GM21786 (cell line): ENCODE results near the gene SLIT1.
"Not testable (repeated sequence)": the region's sequence is repeated elsewhere in the genome, so short reads cannot be mapped to it uniquely, and the experiment has no call there.

Experiments
- ATAC-seq: cut with Tn5 transposase; IDR thresholded peaks from one replicate; pipeline ENCODE4 v1.9.1; 2021; ENCODE audit not compliant: unreplicated experiment

Gene SLIT1

DNA sequence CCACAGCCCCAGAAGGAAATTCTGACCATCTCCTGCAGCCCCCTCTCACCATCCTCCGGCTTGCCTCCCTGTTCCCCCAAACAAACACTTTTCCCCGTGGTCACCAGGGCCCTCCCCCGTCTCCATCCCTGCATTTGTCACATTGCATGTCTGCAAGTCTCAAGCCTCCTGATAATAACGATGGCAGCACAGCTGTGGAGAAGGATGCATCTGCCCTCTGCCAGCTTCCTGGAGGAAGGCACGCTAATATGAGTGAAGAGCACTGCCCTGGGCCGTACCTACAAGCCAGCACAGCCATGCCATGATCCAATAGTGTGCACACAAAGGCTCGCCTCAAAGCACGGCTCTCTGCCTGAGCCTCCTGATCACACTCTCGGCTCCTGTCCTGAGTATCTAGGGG, 98.5 kb downstream of the SLIT1 start:
- no peak for ATAC-seq

- no peak for ATAC-seq
These were observed 99.2 kb downstream of the SLIT1 start for GRCh38 chr10:97086530-97086929.

DNA sequence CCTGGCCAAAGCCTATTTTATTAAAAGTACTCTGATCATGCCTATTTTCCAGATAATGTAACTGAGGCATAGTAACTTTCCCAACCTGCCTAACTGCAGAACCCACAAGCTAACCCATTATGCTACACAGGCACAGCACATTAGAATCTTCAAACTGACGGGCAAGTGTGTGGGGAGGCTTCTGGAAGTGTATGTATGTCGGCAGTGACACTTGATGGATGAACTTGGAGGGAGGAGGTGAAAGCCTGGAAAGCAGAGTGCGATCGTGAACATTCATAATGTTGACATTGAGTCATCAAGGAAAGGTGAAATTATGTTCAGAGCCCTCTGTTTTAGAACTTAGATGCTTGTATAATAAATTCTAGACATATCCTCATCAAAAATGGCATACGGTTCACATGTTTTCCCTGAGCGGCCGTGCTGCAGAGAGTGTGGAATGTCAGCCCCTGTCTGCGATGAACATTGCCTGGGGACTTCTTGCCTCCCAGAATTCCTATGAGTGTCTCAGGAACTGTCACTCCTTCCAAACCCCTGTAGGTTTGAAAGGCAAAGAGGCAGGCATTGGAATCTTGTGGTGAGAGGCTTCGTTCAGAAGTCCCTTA, 102.4 kb downstream of the SLIT1 start:
- no peak for ATAC-seq

- not testable (repeated sequence) for ATAC-seq
These were observed 103.2 kb downstream of the SLIT1 start for GRCh38 chr10:97082575-97082974.

GRCh38 chr10:97081621-97082235, 104.0 kb downstream of the SLIT1 start:
- ATAC-seq: no peak

- no peak for ATAC-seq
These were observed 105.5 kb downstream of the SLIT1 start for GRCh38 chr10:97080051-97080776.

DNA sequence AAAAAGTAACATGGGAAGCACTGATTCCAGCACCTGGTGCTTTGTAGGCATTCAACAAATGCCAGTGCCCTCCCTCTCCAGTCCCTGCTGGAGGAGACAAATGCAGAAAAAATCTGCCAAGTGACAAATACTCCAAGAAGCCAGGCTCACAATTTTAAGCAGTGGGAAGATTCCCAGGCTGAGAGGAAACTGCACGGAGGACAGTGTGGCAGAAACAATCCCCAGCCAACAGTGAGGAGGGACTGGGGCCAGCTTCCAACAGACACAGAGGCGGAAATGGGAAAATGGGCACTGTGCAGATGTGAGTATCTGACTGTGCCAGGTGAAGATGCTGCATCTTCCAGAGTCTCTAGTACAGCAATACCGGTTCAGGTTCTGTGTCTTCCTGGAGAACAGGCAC, 106.3 kb downstream of the SLIT1 start:
- no peak for ATAC-seq

GRCh38 chr10:97078938-97079445, 106.8 kb downstream of the SLIT1 start:
- no peak for ATAC-seq

DNA sequence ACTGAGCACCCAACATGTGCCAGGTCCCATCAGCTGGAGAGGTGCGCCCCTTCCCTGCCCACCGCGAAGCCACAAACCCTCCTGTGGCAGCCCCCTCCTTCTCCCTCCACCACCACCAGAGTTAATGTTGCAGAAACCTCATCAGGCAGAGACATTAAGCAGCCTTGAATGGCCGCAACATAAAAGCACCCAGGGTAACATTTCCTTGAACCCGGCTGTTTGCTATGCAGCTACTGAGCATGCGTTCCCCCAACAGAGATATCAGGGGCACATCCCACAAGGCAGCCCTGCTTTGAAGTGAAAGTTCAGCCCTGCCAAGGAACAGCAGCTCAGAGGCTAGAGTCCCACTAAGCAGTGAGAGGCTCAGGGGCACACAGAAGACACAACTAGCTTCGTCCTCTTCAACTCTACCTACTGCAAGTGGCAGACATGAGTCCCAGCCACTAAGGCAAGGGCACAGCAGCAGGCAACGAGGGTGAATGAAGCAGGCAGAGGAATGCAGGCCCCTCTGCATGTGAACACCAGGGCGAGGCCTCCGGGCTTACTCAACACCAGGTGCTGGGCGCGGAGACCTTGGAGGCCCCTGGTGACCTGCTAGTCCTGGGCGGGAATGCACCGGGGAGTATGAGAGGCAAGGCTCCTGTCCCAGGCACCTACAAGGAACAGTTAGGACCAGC, 107.4 kb downstream of the SLIT1 start:
- no peak for ATAC-seq

DNA sequence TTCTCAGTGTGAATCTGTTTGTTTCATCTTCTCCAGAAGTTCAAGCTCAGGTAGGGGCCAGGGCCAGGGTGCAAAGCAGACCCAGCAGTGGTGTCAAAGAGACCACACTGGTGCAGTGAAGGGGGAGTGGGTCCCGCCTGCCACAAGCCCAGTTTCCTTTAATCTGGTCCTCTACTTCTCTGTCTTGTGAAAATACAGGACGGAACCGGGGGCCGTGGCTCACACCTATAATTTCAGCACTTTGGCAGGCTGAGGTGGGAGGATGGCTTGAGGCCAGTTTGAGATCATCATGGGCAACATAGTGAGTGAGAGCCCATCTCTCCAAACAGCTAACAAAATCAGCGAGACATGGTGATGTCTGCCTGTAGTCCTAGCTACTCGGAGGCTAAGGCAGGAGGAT, 109.0 kb downstream of the SLIT1 start:
- no peak for ATAC-seq

DNA sequence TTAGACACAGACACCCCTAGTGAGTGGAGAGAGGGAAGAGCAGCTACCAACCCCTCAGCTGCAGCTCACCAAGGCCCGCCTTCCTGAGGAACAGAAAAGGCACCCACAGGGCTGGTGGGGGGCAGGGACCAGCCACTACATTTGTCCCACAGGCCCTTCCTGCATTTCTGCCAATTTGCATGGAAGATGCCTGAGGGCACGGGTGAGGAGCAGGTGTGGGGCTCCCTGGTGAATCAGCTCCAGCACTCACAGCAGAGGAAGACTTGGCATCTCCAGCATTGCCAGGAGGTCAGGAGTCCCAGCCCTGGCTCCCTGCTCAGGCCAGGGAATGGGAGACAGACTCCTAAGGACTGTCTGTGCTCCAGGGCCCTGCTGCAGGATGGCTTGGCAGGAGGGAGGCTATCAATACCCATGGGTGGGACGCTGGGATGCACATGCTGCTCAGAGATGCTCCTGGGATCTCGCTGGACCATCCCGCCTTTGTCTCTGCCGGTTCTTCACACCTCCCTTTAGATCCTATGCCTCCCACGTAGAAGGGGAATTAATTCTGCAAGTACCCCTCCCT, 109.7 kb downstream of the SLIT1 start:
- ATAC-seq: no peak

- no peak for ATAC-seq
These were observed 110.3 kb downstream of the SLIT1 start for GRCh38 chr10:97075421-97075820.

- no peak for ATAC-seq
These were observed 111.3 kb downstream of the SLIT1 start for GRCh38 chr10:97074256-97075145.

DNA sequence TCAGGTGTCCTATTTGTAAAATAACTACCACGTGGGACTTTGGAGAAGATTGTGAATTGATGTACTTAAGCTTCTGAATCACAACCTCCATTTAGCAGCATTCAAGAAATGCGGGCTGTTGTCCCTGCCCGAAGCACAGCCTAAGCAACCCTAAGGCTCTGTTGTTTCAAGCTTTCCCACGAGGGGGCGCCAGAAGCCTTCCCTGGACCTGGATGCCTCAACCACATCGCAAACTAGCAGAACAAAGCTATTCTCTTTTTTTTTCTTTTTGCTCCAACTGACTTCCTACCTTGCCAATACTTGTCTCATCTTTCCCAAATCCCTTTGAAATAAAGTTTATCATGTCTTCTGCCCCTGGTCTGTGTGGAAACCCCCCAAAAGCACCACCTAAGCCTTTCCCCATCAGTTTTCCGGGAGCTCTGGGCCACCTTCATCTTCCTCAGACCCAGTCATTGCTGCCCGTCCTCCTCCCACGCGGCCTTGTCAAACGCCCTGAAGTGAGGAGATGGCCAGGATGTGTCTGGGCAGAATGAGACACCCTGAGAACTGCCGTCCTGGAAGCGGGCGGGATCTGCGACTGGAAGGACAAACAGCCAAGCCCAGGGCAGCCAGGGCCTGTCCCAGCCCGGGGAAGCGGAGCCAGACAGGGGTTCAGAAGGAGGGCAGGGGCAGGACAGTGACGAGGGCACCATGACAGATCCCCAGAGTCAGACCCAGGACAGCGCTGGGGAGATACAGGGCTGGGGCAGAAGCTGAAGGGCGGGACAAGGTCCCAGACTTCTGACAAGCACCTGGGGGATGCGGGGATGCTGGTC, 112.7 kb downstream of the SLIT1 start:
- ATAC-seq: no peak

GRCh38 chr10:97071496-97071895, 114.3 kb downstream of the SLIT1 start:
- no peak for ATAC-seq

DNA sequence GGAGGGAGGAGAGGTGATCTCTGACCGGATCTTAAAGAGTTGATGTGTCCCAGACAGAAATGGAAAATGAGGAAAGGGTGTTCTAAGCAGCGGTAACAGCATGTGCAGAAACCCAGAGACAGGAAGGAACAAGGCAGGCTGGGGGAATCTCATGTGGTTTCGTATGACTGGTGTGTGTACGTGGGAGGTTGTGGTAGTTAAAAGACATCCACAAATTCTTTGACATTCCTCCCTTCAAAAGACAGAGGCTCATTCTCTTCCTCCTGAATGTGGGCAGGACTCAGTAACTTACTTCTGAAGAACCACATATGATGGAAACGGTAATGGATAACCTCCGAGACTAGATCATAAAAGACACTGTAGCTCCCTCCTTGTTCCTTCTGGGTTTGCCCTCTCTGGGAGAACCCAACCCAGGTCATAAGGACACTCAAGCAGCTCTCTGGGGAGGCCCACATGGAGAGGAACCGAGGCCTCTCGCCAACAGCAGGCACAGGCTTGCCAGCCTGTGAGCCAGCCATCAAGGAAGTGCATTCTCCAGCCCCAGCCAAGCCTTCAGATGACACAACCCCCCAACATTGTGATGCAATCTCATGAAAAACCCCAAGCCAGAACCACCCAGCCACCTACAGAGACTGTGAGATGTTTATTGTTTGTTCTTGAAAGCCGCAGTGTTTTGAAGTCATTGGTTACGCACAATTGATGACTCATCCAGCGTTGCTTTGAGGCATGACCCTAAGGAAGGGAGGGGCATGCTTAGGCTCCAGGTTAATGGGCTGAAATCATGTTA, 116.0 kb downstream of the SLIT1 start:
- no peak for ATAC-seq

- ATAC-seq: no peak
These were observed 116.7 kb downstream of the SLIT1 start for GRCh38 chr10:97069026-97069425.

DNA sequence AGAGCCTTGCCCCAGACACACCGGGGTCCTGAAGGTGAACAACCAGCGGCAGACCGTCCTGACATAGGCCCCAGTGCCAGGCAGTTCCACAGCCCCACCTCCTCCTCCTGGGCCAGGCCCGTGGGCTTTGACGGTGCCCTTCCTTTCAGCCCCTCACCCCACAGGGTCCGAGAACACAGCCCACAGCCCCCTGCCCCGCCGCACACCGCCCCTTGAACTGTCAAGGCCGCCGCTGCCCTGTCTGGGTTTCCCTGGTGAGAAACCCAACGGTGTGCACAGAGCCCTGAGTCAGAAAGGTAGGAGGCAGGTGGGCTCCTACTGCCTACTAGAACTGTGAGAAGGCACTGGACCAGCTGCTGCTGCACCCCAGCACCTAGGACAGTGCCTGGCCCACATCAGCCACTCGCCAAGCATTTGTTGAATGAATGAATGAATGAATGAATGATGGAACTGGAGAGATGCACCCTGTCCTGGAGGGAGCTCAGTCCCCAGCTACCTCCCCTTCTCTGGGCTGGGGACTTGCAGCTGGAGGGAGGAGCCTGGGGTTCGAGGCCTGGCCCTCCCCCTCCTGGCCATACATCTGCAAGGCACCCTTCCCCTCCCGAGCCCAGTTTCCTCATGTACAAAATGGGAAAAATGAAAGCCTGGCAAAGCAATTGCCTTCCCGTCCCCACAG, 117.9 kb downstream of the SLIT1 start:
- ATAC-seq: no peak
